GM18951 (cell line): ENCODE data around the gene VKORC1.

Experiments used
- POLR2A ChIP-seq: IDR thresholded peaks from 4 replicates; pipeline ENCODE4 v1.6.1; 2011; ENCODE audit warnings: mild to moderate bottlenecking; ENCODE audit not compliant: insufficient read length, insufficient read depth; ENCODE audit errors: extremely low read depth
- in situ Hi-C: fragments of 300-500 bp; cut with MboI; formaldehyde crosslinking; loops from one replicate; pipeline ENCODE4 v1.12.0; 2022; ENCODE audit warnings: low sequenced_read_pairs, mixed read lengths, inconsistent platforms; ENCODE audit not compliant: unreplicated experiment

VKORC1 gene

GRCh38 chr16:31120129-31120528, 25.5 kb upstream of the VKORC1 start:
- TF ChIP-seq POLR2A = no peak
- in situ Hi-C loops = no loop called here

GRCh38 chr16:31118223-31119155, 23.9 kb upstream of the VKORC1 start:
- in situ Hi-C loops = no loop called here
- TF ChIP-seq POLR2A = no peak

GRCh38 chr16:31117384-31118222, 23.0 kb upstream of the VKORC1 start, which contains the start of gene KAT8:
TSS of gene KAT8 (plus strand) at chr16:31117664. CDS start at chr16:31117682, 18 bp downstream.
- in situ Hi-C loops = no loop called here

GRCh38 chr16:31114468-31114867, 19.9 kb upstream of the VKORC1 start:
- no peak for TF ChIP-seq POLR2A
- in situ Hi-C loops = no loop called here

More at GRCh38 chr16:31117384-31118222, 23.0 kb upstream of the VKORC1 start, which contains the start of gene KAT8:
- TF ChIP-seq POLR2A = peak; percentile 91

- no peak for TF ChIP-seq POLR2A
- in situ Hi-C loops = no loop called here
Observed at GRCh38 chr16:31113121-31114120, 18.8 kb upstream of the VKORC1 start.

GRCh38 chr16:31112711-31113110, 18.1 kb upstream of the VKORC1 start:
- TF ChIP-seq POLR2A = no peak
- in situ Hi-C loops = no loop called here

- in situ Hi-C loops = no loop called here
- TF ChIP-seq POLR2A = no peak
Observed at GRCh38 chr16:31111881-31112466, 17.4 kb upstream of the VKORC1 start.

- in situ Hi-C loops = no loop called here
- no peak for TF ChIP-seq POLR2A
Observed at GRCh38 chr16:31110106-31111034, 15.8 kb upstream of the VKORC1 start.

- in situ Hi-C loops = no loop called here
Observed at GRCh38 chr16:31109622-31110021, 15.0 kb upstream of the VKORC1 start.

GRCh38 chr16:31108794-31109558, 14.4 kb upstream of the VKORC1 start:
- in situ Hi-C loops = no loop called here
- TF ChIP-seq POLR2A = no peak

More at GRCh38 chr16:31109622-31110021, 15.0 kb upstream of the VKORC1 start:
- TF ChIP-seq POLR2A = no peak

GRCh38 chr16:31108035-31108793, 13.6 kb upstream of the VKORC1 start, which contains the start of gene BCKDK:
TSS of gene BCKDK (plus strand) at chr16:31108386. CDS start at chr16:31109224, 838 bp downstream.
- in situ Hi-C loops = no loop called here
- TF ChIP-seq POLR2A = peak; percentile 80
